Measurements from ENCODE around the gene FAM53A. TPM values are rescaled to one million over a fixed set of nuclear protein-coding genes. Genes with fewer than 3 reads are reported as not detected.
A peak's percentile ranks its signal among the peaks of the same experiment; 100 is the strongest.

The FAM53A gene
- total RNA-seq, 4 donors from 2014 or later, result 6.1 to 33.7 (median 13.6) TPM

GRCh38 chr4:1690698-1691097 lies 6.6 kb upstream of the FAM53A start:
- H3K4me1 ChIP-seq, result no peaks in the 10 kb centered on the region
- H3K27ac ChIP-seq, result no peak overlapping the region
- H3K27me3 ChIP-seq, result no peaks in the 10 kb centered on the region
- H3K36me3 ChIP-seq, result peaks cover 0 to 55% (median 4%) of the 10 kb centered on the region in 3 donors
- 96 to 97% methylated on average over 3 of the region's 3 CpGs for whole genome bisulfite sequencing, 2 donors
- TF ChIP-seq CTCF (IDR thresholded peaks at IDR 0.05) (no peak), EP300 (IDR thresholded peaks at IDR 0.05) (no peak), POLR2A (IDR thresholded peaks at IDR 0.05) (no peak)
- no peak for DNase-seq (ENCODE audit: low spot score in 2 of 2)
- no peaks in the 10 kb centered on the region for H3K9me3 ChIP-seq
- H3K4me3 ChIP-seq, result no peak overlapping the region

- H3K36me3 ChIP-seq, result peaks cover 0 to 13% (median 0%) of the 10 kb centered on the region in 3 donors
- no peak overlapping the region for H3K4me3 ChIP-seq
- peaks cover 0 to 20% (median 2%) of the 10 kb centered on the region in 4 donors for H3K4me1 ChIP-seq
- H3K27me3 ChIP-seq, result no peaks in the 10 kb centered on the region
- TF ChIP-seq CTCF (IDR thresholded peaks at IDR 0.05) (no peak), EP300 (IDR thresholded peaks at IDR 0.05) (no peak), POLR2A (IDR thresholded peaks at IDR 0.05) (no peak)
- H3K9me3 ChIP-seq, result no peaks in the 10 kb centered on the region
- no peak overlapping the region for H3K27ac ChIP-seq
- WGBS, 2 donors, result 50 to 54% methylated on average over 7 of the region's 7 CpGs
- no peak for DNase-seq (ENCODE audit: low spot score in 2 of 2)
These were observed 2.4 kb upstream of the FAM53A start for GRCh38 chr4:1686440-1687036.

- WGBS, 2 donors, result 76 to 79% methylated on average over 21 of the region's 23 CpGs
- Histone ChIP-seq H3K27me3 (no peaks in the 10 kb centered on the region), H3K4me1 (peaks cover 0 to 20% (median 2%) of the 10 kb centered on the region in 4 donors), H3K27ac (peak overlapping the region in 2 of 4 donors; percentile 28 to 64), H3K4me3 (no peak overlapping the region), H3K9me3 (no peaks in the 10 kb centered on the region), H3K36me3 (peaks cover 0 to 3% (median 0%) of the 10 kb centered on the region in 3 donors)
- TF ChIP-seq POLR2A (IDR thresholded peaks at IDR 0.05) (no peak), CTCF (IDR thresholded peaks at IDR 0.05) (no peak), EP300 (IDR thresholded peaks at IDR 0.05) (no peak)
- no peak for DNase-seq (ENCODE audit: low spot score in 2 of 2)
These were observed 1.4 kb upstream of the FAM53A start for GRCh38 chr4:1685235-1686150.

- peak overlapping the region in 3 of 4 donors; percentile 56 to 71 (median 64) for H3K27ac ChIP-seq
- peak; percentile 90 to 92 for DNase-seq (ENCODE audit: low spot score in 2 of 2)
- peak overlapping the region; percentile 41 to 86 (median 48) for H3K4me3 ChIP-seq
- 31 to 88% methylated on average over 17 to 52 of the region's 66 CpGs for WGBS, 2 donors
- no peaks in the 10 kb centered on the region for H3K27me3 ChIP-seq
- TF ChIP-seq POLR2A (IDR thresholded peaks at IDR 0.05) (no peak), EP300 (IDR thresholded peaks at IDR 0.05) (no peak), CTCF (IDR thresholded peaks at IDR 0.05) (no peak)
- H3K9me3 ChIP-seq, result no peaks in the 10 kb centered on the region
- H3K36me3 ChIP-seq, result no peaks in the 10 kb centered on the region
- peaks cover 0 to 20% (median 2%) of the 10 kb centered on the region in 4 donors for H3K4me1 ChIP-seq
These were observed 557 bp upstream of the FAM53A start for GRCh38 chr4:1684506-1685234.
